ENCODE results near the gene MSMP.
A peak's percentile ranks its signal among the peaks of the same experiment; 100 is the strongest.

Gene MSMP

GRCh38 chr9:35754264-35754663 is at the start of gene MSMP:
MSMP (minus strand) TSS chr9:35754276; CDS start chr9:35754129, 147 bp downstream.
- no peak for DNase-seq

GRCh38 chr9:35801328-35802128 is 47.5 kb upstream of the MSMP start:
- no peak for DNase-seq

GRCh38 chr9:35800530-35800929 is 46.5 kb upstream of the MSMP start:
- DNase-seq, result no peak

GRCh38 chr9:35798658-35799374 is 44.7 kb upstream of the MSMP start:
- DNase-seq, result no peak

- DNase-seq, result no peak
Measured at GRCh38 chr9:35797311-35798109, 43.4 kb upstream of the MSMP start.

GRCh38 chr9:35795695-35796094 is 41.6 kb upstream of the MSMP start:
- DNase-seq, result no peak

- DNase-seq, result no peak
Measured at GRCh38 chr9:35793461-35793860, 39.4 kb upstream of the MSMP start.

- DNase-seq, result no peak
Measured at GRCh38 chr9:35792826-35793225, 38.8 kb upstream of the MSMP start.

- DNase-seq, result no peak
Measured at GRCh38 chr9:35792024-35792813, 38.1 kb upstream of the MSMP start.

- DNase-seq, result no peak
Measured at GRCh38 chr9:35791297-35791921, 37.3 kb upstream of the MSMP start, which contains the start of gene NPR2. NPR2 (plus strand) TSS chr9:35791591; CDS start chr9:35792409, 818 bp downstream.

GRCh38 chr9:35790385-35791296 is 36.6 kb upstream of the MSMP start:
- peak; percentile 66 for DNase-seq

GRCh38 chr9:35790025-35790384 is 35.9 kb upstream of the MSMP start:
- DNase-seq, result no peak

GRCh38 chr9:35789541-35789940 is 35.5 kb upstream of the MSMP start:
- no peak for DNase-seq

- no peak for DNase-seq
Measured at GRCh38 chr9:35783418-35783817, 29.3 kb upstream of the MSMP start.

- DNase-seq, result no peak
Measured at GRCh38 chr9:35781066-35781465, 27.0 kb upstream of the MSMP start.

GRCh38 chr9:35778496-35778895 is 24.4 kb upstream of the MSMP start:
- DNase-seq, result no peak

- DNase-seq, result peak; percentile 89
Measured at GRCh38 chr9:35776018-35776417, 21.9 kb upstream of the MSMP start.

GRCh38 chr9:35774907-35775635 is 21.0 kb upstream of the MSMP start:
- no peak for DNase-seq

GRCh38 chr9:35771943-35772342 is 17.9 kb upstream of the MSMP start:
- no peak for DNase-seq

GRCh38 chr9:35771534-35771933 is 17.5 kb upstream of the MSMP start:
- peak; percentile 77 for DNase-seq
